ENCODE results near the gene NMT1.

The NMT1 gene

DNA sequence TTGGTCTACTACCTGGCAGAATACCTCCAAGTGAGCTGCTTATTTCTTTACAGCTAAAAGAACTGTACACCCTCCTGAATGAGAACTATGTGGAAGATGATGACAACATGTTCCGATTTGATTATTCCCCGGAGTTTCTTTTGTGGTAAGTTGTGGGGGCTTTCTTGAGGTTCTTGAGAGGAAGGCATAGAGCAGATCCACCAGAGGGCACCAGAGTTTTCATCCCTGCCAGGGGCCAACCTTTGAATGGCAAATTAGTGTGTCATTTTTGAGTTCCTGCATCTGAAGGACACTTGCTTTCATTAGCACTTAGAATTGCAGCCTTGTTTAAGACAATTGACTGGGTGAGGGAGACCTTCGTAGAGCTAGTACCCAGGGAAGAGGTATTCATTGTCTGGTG is 35.0 kb downstream of the NMT1 start:
- TF ChIP-seq, protein P1, sequence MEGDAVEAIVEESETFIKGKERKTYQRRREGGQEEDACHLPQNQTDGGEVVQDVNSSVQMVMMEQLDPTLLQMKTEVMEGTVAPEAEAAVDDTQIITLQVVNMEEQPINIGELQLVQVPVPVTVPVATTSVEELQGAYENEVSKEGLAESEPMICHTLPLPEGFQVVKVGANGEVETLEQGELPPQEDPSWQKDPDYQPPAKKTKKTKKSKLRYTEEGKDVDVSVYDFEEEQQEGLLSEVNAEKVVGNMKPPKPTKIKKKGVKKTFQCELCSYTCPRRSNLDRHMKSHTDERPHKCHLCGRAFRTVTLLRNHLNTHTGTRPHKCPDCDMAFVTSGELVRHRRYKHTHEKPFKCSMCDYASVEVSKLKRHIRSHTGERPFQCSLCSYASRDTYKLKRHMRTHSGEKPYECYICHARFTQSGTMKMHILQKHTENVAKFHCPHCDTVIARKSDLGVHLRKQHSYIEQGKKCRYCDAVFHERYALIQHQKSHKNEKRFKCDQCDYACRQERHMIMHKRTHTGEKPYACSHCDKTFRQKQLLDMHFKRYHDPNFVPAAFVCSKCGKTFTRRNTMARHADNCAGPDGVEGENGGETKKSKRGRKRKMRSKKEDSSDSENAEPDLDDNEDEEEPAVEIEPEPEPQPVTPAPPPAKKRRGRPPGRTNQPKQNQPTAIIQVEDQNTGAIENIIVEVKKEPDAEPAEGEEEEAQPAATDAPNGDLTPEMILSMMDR (IDR thresholded peaks at IDR 0.05; ENCODE audit: insufficient read depth, low read length, poor library complexity, severe bottlenecking), result peak; percentile 72
- Histone ChIP-seq H3K27me3 (replicated peaks; ENCODE audit: control insufficient read depth, insufficient read depth, low read length) (no peaks in the 10 kb centered on the region), H3K36me3 (ENCODE audit: control insufficient read depth, insufficient read depth, low read length) (peaks cover 48% of the 10 kb centered on the region), H3K4me3 (replicated peaks; ENCODE audit: low read depth, low read length) (no peak overlapping the region)
- no peak for DNase-seq (ENCODE audit: extremely low read depth, insufficient read length)

DNA sequence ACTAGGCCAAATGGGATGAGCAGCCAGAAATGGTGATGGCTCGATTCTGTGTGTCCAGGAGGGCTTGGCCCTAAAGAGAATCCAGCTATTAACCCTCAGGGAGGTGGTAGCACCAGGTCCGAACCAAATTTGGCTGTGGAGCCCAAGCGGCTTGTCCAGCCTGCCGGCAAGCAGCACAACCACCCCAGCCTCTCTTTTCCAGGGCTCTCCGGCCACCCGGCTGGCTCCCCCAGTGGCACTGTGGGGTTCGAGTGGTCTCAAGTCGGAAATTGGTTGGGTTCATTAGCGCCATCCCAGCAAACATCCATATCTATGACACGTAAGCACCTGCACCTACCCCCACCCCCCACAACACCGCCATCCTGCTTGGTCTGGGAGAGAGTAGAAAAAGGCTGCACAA is 35.8 kb downstream of the NMT1 start:
- H3K4me3 ChIP-seq (replicated peaks; ENCODE audit: low read depth, low read length), result no peak overlapping the region
- H3K27me3 ChIP-seq (replicated peaks; ENCODE audit: control insufficient read depth, insufficient read depth, low read length), result no peaks in the 10 kb centered on the region
- TF ChIP-seq, protein P1 (IDR thresholded peaks at IDR 0.05; ENCODE audit: insufficient read depth, low read length, poor library complexity, severe bottlenecking), result no peak
- DNase-seq (ENCODE audit: extremely low read depth, insufficient read length), result no peak
- peaks cover 48% of the 10 kb centered on the region for H3K36me3 ChIP-seq (ENCODE audit: control insufficient read depth, insufficient read depth, low read length)

DNA sequence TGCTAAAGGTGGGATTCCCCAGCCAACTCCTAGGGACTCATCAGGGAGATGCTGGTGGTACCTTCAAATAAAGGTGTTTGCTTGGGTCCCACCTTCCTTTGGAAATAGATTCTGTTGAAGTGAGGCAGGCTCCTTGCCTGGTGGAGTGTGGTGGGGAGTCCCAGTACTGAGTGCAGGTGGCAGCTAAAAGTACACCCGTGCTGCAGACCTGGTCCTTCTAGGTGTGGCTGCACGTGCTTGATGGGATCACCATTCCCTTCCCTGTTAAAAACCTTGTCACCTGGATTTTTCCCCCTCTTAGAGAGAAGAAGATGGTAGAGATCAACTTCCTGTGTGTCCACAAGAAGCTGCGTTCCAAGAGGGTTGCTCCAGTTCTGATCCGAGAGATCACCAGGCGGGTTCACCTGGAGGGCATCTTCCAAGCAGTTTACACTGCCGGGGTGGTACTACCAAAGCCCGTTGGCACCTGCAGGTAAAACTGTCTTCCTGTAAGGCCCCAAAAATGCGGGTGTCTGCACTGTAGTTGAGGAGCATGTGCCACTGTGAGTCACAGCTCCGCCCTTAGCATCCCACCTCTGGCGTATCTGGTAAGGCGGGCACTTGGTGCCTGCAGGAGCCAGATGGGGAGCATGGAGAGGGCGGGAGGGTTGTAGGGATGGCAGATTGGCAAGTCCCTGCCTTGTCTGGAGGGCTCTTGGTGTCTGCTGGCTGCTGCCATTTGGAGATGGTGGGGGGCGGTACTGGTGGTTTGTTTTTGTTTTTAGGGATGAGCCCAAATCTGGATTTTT is 37.2 kb downstream of the NMT1 start:
- H3K36me3 ChIP-seq (ENCODE audit: control insufficient read depth, insufficient read depth, low read length), result peaks cover 50% of the 10 kb centered on the region
- no peak for DNase-seq (ENCODE audit: extremely low read depth, insufficient read length)
- TF ChIP-seq, protein P1 (IDR thresholded peaks at IDR 0.05; ENCODE audit: insufficient read depth, low read length, poor library complexity, severe bottlenecking), result no peak
- H3K4me3 ChIP-seq (replicated peaks; ENCODE audit: low read depth, low read length), result no peak overlapping the region
- H3K27me3 ChIP-seq (replicated peaks; ENCODE audit: control insufficient read depth, insufficient read depth, low read length), result no peaks in the 10 kb centered on the region

DNA sequence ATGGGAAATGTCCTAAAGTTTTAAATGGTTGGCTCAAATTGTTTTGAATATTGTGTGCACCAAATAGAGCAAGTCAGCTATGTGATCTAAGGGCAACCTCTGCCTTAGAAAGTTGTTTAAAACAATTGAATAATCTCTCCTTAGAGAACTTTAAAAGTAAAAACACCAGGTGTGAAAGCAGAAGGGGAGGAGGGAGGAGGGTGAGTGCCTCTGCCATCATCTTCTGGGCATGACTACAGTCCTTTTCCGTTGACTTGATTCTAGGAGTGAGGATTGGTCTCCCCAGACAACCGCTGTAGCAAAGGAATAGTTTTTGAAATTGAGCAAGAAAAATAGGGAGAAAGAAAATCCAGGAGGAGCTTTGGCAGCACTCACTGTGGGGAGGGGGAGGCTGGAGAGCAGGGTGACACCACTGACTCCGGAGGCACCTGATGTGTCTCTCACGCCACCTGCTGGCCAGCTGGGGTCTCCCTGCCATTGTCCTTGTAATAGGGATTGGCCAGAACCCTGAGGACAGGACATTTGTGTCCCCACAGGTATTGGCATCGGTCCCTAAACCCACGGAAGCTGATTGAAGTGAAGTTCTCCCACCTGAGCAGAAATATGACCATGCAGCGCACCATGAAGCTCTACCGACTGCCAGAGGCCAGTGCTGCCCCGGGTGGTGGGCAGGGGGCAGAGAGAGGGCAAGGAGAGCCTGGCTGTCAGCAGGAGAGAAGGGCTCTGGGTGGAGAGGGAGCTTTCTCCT is 37.9 kb downstream of the NMT1 start:
- Histone ChIP-seq H3K4me3 (replicated peaks; ENCODE audit: low read depth, low read length) (no peak overlapping the region), H3K27me3 (replicated peaks; ENCODE audit: control insufficient read depth, insufficient read depth, low read length) (no peaks in the 10 kb centered on the region), H3K36me3 (ENCODE audit: control insufficient read depth, insufficient read depth, low read length) (peaks cover 54% of the 10 kb centered on the region)
- TF ChIP-seq, protein P1 (IDR thresholded peaks at IDR 0.05; ENCODE audit: insufficient read depth, low read length, poor library complexity, severe bottlenecking), result peak; percentile 94
- peak; percentile 40 for DNase-seq (ENCODE audit: extremely low read depth, insufficient read length)

DNA sequence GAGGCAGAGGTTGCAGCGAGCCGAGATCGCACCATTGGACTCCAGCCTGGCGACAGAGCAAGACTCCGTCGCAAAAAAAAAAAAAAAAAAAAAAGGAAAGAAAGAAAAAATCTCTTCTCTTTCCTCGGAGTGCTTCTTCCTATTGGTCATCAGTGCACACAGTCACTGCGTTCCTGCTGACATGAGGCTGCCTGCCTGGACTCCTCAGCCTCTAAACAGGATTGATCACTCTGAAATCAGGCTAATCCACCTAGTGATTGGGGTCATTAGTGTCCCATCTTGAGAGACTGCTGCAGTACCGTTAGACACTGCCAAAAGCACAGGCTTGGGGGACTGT is 40.4 kb downstream of the NMT1 start:
- Histone ChIP-seq H3K36me3 (ENCODE audit: control insufficient read depth, insufficient read depth, low read length) (peaks cover 65% of the 10 kb centered on the region), H3K27me3 (replicated peaks; ENCODE audit: control insufficient read depth, insufficient read depth, low read length) (no peaks in the 10 kb centered on the region), H3K4me3 (replicated peaks; ENCODE audit: low read depth, low read length) (no peak overlapping the region)
- TF ChIP-seq, protein P1 (IDR thresholded peaks at IDR 0.05; ENCODE audit: insufficient read depth, low read length, poor library complexity, severe bottlenecking), result no peak
- no peak for DNase-seq (ENCODE audit: extremely low read depth, insufficient read length)
